Tibial artery (tissue), 4 donors: ENCODE measurements around the gene CRHR2.

Experiments used
- DNase-seq, 2 donors: peaks; one replicate each; pipeline ENCODE4 v3.0.0-alpha.2; 2019
- H3K27ac ChIP-seq, 2 donors: fragments of 200-600 bp; sonication (generic) in 1 of 2; 1 replicate in 1 of 2; 2 replicates in 1 of 2; pipeline ENCODE4 v1.5.1; 2018 to 2019; ENCODE audit warnings: mild to moderate bottlenecking in 1 of 2
- H3K27me3 ChIP-seq, 2 donors: fragments of 200-600 bp; sonication (generic) in 1 of 2; one replicate each; pipeline versions ENCODE4 v1.5.1 to v1.6.0; 2016 to 2019
- H3K36me3 ChIP-seq, 3 donors: fragments of 200-600 bp; sonication (generic) in 2 of 3; one replicate each; pipeline ENCODE4 v1.5.1; 2016 to 2019; ENCODE audit warnings: mild to moderate bottlenecking in 2 of 3
- H3K4me1 ChIP-seq, 4 donors: fragments of 200-600 bp; sonication (generic) in 2 of 4; 1 replicate in 3 of 4; 2 replicates in 1 of 4; pipeline ENCODE4 v1.5.1; 2016 to 2019
- H3K4me3 ChIP-seq, 2 donors: fragments of 200-600 bp; sonication (generic) in 1 of 2; 1 replicate in 1 of 2; 2 replicates in 1 of 2; pipeline ENCODE4 v1.5.1; 2018 to 2019; ENCODE audit warnings: mild to moderate bottlenecking in 2 of 2
- H3K9me3 ChIP-seq, 3 donors: fragments of 200-600 bp; sonication (generic) in 1 of 3; one replicate each; pipeline ENCODE4 v1.5.1; 2016 to 2019
- CTCF ChIP-seq, 2 experiments: fragments of 200-600 bp in 1 of 2; fragments of 450-650 bp in 1 of 2; IDR thresholded peaks; one replicate each; pipeline ENCODE4 v1.5.1; 2017 to 2019; ENCODE audit warnings: antibody characterized with exemption in 2 of 2, mild to moderate bottlenecking in 1 of 2, moderate library complexity in 1 of 2
- intact Hi-C: fragments of 100-400 bp; cut with DNase I; formaldehyde crosslinking; loops from one replicate; pipeline ENCODE4 v1.15.0; 2023; ENCODE audit warnings: low total_unique reads

CRHR2 gene

DNA sequence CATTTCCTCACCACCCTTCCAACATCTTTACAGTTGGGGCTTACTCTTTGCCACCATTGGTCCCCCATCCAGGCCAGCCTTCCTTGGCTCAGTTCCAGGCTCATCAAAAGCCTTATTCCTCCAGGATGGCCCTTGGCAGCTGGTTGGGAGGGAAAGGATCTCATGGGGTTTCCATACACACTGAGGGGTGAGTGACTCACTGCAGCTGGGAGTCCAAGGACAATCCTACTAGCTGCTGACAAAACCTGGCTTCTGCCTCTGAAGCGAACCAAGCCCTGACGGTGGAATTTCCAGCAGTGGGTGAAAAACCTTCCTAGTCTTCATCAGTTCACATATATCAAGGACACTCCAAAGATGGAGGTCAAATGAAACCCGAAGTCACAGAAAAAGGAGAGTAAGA, 22.9 kb downstream of the CRHR2 start:
- no peaks in the 10 kb centered on the region for H3K4me1 ChIP-seq
- TF ChIP-seq CTCF (IDR thresholded peaks at IDR 0.05), result no peak
- H3K9me3 ChIP-seq, result no peaks in the 10 kb centered on the region
- H3K36me3 ChIP-seq, result peaks cover 0 to 7% (median 0%) of the 10 kb centered on the region in 3 donors
- H3K27me3 ChIP-seq, result no peaks in the 10 kb centered on the region
- no peak overlapping the region for H3K27ac ChIP-seq
- DNase-seq, result peak in 1 of 2 donors; percentile 23
- no peak overlapping the region for H3K4me3 ChIP-seq
- intact Hi-C loops, result no loop called here

GRCh38 chr7:30658479-30659074, 23.7 kb downstream of the CRHR2 start:
- no peak for TF ChIP-seq CTCF (IDR thresholded peaks at IDR 0.05)
- intact Hi-C loops, result no loop called here
- Histone ChIP-seq H3K4me3 (no peak overlapping the region), H3K9me3 (no peaks in the 10 kb centered on the region), H3K36me3 (peaks cover 0 to 7% (median 0%) of the 10 kb centered on the region in 3 donors), H3K27ac (no peak overlapping the region), H3K4me1 (no peaks in the 10 kb centered on the region), H3K27me3 (no peaks in the 10 kb centered on the region)
- peak in 1 of 2 donors; percentile 25 for DNase-seq

DNA sequence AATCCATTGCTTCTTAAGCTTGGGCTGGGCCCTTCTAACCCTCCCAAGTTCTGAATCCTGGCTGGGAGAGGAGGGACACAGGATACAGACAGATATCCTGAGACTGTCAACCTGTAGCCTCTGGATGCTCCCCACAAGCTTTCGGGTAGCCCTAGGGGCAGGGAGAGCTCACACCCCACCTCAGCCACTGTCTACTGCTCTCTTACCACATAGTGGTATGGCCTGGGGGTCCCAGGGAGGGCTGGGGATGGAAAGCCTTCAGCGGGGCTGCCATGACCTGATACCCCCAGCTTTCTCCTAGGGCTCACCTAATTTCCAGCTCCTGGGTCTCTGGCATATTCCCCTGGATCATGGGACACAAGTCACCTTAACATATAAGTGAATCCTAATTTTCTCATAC, 25.1 kb downstream of the CRHR2 start:
- no peak overlapping the region for H3K4me3 ChIP-seq
- TF ChIP-seq CTCF (IDR thresholded peaks at IDR 0.05), result no peak
- DNase-seq, result no peak
- H3K27me3 ChIP-seq, result no peaks in the 10 kb centered on the region
- no peak overlapping the region for H3K27ac ChIP-seq
- peaks cover 0 to 7% (median 0%) of the 10 kb centered on the region in 3 donors for H3K36me3 ChIP-seq
- H3K4me1 ChIP-seq, result no peaks in the 10 kb centered on the region
- no peaks in the 10 kb centered on the region for H3K9me3 ChIP-seq
- intact Hi-C loops, result no loop called here

DNA sequence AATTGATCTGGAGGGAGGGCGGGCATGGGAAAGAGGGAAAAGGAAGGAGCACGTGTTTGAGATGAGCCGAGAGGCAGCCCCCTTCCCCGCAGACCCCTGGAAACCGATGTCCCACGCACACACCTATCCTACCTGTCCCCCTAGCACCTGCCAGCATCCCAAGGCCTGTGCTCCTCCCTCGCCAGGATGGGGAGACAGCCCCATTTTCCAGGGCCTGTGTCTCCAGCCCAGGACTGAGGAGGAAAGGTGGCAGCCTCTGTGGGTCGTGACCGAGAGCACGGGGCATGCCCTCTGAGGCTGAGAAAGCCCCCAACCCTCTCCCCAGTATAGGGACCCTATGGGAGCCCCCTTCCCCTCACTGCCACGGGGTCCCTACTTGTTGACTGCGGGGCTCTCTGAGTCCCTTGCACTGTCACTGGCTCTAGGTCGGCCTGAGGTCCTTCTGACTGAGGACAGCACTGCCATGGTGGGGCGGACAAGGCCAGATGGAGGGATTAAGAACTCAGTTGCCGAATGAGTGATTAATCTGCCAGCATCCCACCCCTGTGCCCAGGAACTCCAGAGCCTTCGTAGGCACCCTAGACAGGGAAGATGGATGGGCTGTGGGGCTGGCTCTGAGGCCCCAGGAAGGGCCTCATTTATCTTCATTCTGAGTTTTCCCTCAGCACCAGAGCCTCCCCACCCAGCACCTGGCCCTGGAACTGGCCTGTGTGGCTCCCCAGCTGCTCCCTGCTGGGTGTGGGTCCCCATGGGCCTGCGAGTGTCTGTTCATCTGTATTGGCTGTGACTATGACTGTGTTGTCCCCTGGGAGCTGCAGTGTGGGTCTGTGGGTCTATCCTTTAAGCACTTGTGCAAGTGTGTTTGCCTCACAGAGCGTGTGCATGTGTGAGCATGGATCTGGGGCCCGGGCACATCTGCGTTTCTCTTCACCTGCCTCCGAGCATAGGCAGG, 26.0 kb downstream of the CRHR2 start:
- no peak overlapping the region for H3K27ac ChIP-seq
- no peaks in the 10 kb centered on the region for H3K9me3 ChIP-seq
- H3K36me3 ChIP-seq, result peaks cover 0 to 7% (median 0%) of the 10 kb centered on the region in 3 donors
- TF ChIP-seq CTCF (IDR thresholded peaks at IDR 0.05), result no peak
- H3K4me1 ChIP-seq, result no peaks in the 10 kb centered on the region
- DNase-seq, result peak in 1 of 2 donors; percentile 49
- H3K4me3 ChIP-seq, result no peak overlapping the region
- H3K27me3 ChIP-seq, result no peaks in the 10 kb centered on the region
- intact Hi-C loops, result no loop called here

DNA sequence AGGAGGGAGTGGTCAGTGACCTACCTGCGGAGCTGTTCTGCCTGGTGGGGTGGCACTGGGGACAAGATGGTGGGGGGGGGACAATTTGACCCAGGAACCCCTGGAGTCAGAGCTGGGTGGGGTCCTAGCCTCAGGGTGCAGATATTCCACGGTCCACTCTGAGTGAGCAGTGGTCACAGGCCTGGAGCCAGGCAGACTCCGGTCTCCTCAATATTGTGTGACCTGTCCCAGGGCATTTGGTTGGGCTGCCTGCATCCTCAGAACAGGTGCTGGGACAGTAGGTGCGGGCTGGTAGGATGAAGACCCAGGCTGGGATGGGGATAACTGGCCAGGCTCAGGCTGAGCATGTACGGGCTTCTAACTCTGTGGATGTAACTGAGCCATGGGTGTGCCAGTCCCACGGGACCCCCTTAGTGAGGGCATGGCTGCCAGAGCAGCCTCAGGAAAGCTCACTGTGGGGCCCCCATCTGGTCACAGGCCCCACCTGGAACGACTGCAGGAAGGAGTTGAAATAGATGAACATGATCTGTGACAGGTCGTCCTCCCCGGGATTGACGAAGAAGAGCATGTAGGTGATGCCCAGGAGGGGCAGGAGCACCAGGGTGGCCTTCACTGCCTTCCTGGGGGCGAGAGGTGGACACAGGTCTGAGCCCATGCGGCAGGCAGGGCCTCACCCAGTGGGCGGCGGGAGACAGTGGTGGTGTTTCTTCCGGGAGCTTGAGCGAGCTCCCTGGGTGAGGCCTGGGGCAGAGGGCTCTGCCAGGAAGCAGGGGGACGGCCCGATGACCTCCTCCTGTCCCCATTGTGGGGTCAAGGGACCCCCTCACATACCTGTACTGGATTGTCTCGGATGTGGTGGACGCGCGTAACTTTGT, 26.9 kb downstream of the CRHR2 start:
- peak in 1 of 2 donors; percentile 16 for DNase-seq
- TF ChIP-seq CTCF (IDR thresholded peaks at IDR 0.05), result no peak
- Histone ChIP-seq H3K27me3 (no peaks in the 10 kb centered on the region), H3K27ac (no peak overlapping the region), H3K4me3 (no peak overlapping the region), H3K4me1 (no peaks in the 10 kb centered on the region), H3K9me3 (no peaks in the 10 kb centered on the region), H3K36me3 (peaks cover 0 to 7% (median 0%) of the 10 kb centered on the region in 3 donors)
- intact Hi-C loops, result no loop called here
